C4-2B (cell line): Measurements from ENCODE around the gene CCDC186.

Source experiments
- ZFX ChIP-seq: fragments of 450-650 bp; IDR thresholded peaks from 2 replicates; pipeline ENCODE4 v1.6.1; 2017
- TF ChIP-seq, protein P1 (sequence below): fragments of 450-650 bp; conservative IDR thresholded peaks from 2 replicates; pipeline ENCODE4 v1.5.1; 2017; ENCODE audit warnings: mild to moderate bottlenecking

- TF ChIP-seq, protein P1, sequence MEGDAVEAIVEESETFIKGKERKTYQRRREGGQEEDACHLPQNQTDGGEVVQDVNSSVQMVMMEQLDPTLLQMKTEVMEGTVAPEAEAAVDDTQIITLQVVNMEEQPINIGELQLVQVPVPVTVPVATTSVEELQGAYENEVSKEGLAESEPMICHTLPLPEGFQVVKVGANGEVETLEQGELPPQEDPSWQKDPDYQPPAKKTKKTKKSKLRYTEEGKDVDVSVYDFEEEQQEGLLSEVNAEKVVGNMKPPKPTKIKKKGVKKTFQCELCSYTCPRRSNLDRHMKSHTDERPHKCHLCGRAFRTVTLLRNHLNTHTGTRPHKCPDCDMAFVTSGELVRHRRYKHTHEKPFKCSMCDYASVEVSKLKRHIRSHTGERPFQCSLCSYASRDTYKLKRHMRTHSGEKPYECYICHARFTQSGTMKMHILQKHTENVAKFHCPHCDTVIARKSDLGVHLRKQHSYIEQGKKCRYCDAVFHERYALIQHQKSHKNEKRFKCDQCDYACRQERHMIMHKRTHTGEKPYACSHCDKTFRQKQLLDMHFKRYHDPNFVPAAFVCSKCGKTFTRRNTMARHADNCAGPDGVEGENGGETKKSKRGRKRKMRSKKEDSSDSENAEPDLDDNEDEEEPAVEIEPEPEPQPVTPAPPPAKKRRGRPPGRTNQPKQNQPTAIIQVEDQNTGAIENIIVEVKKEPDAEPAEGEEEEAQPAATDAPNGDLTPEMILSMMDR: no peak
- TF ChIP-seq ZFX: no peak
These were observed 6.0 kb downstream of the CCDC186 start for GRCh38 chr10:114167985-114168384.
